Activated CD4-positive, alpha-beta T cell treated with anti-CD3 and anti-CD28 coated beads, Interleukin-2, amount 50 U/mL, for 1 hour (primary cell): ENCODE data around the gene GNL1.
A peak's percentile ranks its signal among the peaks of the same experiment; 100 is the strongest.

Experiments used
- DNase-seq: peaks from one replicate; pipeline ENCODE4 v3.0.0-alpha.2; 2020

Gene GNL1, protein sequence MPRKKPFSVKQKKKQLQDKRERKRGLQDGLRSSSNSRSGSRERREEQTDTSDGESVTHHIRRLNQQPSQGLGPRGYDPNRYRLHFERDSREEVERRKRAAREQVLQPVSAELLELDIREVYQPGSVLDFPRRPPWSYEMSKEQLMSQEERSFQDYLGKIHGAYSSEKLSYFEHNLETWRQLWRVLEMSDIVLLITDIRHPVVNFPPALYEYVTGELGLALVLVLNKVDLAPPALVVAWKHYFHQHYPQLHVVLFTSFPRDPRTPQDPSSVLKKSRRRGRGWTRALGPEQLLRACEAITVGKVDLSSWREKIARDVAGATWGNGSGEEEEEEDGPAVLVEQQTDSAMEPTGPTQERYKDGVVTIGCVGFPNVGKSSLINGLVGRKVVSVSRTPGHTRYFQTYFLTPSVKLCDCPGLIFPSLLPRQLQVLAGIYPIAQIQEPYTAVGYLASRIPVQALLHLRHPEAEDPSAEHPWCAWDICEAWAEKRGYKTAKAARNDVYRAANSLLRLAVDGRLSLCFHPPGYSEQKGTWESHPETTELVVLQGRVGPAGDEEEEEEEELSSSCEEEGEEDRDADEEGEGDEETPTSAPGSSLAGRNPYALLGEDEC

DNA sequence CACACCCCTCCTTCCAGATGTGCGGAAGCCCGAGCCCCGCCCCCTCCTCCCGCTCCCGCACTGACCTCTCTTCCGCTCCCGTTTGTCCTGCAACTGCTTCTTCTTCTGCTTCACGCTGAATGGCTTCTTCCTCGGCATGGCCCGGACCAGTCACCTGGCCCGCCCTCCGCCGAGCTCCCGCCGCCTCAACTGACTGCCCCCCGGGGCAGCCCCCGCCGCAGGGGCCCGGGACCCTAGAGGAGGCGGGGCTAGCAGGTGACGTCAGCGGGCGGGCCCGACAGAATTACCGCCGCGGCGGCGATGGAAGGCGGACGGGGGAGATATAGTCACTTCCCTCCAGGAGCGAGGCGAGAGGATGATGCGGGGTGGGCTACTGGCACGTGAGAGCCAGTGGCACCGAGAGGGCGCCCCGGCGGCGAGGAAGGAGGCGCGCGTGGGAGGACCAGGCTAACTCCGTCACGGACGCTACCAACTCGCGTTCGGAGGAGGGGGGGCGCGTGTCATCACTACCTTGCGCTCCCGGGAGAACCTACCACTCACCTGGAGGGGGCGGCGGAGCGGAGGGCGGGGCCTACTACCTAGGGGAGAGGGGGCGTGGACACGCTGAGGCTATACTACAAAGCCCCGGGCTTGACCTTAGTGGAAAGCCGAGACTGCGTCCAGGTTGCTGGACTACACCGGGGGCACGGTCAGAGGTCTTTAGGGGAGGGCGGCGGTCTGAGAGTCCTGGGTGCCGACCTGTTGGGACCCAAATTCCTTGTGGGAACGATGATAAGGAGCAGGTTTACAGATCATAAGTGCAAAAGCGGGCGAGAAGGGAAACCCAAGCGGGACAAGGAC, at the start of gene GNL1:
Gene GNL1, minus strand, starts transcription at position 424 of the 840 bp plus-strand sequence. Its CDS starts 286 bp downstream, at position 138.
- DNase-seq, result peak; percentile 99

DNA sequence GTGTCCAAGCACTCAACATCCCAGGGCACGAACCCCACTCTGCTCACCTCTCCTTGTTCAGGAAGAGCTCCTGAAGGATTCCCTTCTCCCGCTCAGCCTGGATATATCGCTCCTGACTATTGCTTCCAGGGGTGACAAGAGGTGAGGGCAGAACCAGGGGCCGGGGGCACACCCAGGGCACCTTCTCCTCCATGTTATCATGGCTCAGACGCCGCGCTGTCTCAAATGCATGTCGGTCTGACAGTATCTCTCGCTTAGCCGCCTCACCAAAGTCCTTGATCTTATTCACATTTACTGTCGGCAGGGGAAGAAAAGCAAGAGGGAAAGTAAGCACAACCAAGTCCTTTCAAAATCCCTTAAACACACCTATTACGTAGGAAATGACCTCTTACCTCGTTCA, 47.7 kb upstream of the GNL1 start:
- no peak for DNase-seq

DNA sequence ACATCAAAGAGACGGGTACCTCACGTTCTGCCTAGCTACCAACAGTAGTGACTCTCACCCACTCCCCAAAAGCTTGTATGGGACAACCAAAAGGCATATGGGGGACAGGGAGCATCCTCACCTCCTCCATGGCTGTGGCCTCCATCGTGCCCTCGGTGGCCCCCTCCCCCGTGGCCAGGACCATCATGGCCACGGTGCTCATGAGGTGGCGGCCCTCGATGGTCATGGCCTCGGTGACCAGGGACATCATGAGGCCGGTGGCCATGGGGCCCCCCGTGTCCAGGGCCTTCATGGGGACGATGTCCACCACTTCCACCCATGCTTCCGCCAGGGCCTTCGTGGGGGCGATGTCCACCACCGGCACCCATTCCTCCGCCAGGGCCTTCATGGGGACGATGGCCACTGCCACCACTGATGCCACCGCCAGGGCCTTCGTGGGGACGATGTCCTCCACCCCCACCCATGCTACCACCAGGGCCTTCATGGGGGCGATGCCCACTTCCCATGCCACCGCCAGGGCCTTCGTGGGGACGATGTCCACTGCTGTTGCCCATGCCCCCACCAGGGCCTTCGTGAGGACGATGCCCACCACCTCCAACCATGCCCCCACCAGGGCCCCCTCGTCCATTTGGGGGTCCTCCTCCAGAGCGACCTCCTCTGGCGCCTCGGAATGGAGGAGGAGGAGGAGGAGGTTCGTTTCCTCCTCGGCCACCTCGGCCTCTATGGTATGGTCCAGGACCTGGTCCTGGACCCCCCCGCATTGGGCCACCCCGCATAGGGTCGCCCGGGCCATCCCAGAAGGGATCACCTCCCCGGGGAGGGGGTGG, 45.7 kb upstream of the GNL1 start:
- no peak for DNase-seq

DNA sequence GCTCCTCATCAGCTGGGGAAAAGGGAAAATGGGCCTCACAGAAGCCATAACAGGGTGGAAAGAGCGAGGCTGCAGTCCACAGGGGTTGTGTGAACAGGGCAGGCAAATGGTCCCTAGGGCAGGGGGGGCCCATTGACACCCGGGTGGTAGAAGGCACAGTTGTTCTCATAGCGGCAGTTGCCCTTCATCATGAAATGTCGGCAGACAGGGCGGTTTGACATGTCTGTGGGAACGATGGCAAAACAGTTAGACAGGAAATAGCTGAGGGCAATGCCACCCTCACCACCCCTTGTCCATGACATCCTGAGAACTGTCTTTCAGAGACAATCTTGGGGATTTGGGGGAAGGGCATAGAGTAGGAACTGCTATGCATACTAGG, 45.1 kb upstream of the GNL1 start:
- no peak for DNase-seq

DNA sequence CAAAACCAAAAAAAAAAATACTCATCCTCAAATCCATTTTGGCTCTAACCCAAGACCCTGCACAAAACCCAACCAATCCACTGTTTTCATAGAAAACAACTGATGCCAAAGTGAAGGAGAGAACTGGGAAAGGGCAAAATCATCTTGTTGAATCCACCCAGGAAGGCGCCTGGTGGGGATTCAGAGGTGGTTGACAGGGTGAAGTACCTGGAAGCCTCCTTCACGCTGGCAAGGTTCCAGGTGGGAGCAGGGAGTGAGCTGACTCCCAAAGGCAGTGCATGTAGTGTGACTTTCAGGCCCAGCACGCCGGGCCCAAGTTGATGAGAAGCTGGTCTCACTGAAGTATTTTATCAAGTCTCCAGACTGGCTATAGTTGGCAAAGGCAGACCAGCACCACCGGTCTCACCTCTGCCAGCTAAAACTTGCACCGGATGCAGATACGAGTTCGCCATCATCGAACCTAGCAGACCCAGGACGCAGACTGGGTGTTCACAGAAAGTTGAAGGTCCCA, 44.2 kb upstream of the GNL1 start:
- DNase-seq, result no peak

DNA sequence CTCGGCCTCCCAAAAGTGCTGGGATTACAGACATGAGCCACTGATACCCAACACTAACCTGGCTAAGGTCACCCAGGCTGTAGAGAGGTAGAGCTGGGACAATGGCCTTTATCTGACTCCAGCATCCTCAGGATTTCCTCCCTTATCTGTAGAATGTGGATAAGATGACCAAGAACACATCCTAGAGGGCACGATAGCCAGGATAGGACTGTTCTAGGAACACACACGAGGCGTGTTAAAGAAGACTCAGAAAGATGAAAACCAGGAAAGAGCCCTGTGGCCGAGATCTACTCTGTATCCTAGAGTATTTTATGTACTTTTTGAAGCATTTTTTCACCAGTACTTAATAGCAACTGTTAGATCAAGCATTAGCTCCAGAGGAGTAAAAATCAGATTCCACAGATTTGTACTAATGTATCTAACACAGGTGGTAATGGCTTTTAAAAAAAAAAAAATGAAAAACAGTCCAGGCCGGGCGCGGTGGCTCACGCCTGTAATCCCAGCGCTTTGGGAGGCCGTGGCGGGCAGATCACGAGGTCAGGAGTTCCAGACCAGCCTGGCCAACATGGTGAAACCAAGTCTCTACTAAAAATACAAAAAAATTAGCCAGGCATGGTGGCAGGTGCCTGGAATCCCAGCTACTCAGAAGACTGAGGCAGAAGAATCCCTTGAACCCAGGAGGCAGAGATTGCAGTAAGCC, 43.5 kb upstream of the GNL1 start:
- no peak for DNase-seq

DNA sequence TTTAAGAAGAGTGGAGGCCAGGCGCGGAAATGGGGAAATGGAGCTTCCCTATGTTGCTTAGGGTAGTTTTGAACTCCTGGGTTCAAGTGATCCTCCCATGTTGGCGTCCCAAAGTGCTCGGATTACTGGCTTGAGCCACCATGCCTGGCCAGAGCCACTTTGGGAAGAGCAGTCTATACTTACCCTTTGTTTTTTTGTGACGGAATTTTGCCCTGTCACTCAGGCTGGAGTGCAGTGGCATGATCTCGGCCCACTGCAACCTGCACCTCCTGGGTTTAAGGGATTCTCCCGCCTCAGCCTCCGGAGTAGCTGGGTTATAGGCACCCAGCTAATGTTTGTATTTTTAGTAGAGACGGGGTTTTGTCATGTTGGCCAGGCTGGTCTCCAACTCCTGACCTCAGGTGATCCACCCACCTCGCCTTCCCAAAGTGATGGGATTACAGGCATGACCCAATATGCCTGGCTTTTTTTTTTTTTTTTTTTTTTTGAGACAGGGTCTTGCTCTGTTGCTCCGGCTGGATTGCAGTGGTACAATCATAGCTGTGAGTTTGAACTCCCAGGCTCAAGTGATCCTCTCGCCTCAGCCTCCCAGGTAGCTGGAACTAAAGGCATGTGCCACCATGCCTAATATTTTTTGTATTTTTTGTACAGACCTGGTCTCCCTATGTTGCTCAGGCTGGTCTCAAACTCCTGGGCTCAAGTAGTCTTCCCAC, 42.8 kb upstream of the GNL1 start:
- DNase-seq, result no peak

DNA sequence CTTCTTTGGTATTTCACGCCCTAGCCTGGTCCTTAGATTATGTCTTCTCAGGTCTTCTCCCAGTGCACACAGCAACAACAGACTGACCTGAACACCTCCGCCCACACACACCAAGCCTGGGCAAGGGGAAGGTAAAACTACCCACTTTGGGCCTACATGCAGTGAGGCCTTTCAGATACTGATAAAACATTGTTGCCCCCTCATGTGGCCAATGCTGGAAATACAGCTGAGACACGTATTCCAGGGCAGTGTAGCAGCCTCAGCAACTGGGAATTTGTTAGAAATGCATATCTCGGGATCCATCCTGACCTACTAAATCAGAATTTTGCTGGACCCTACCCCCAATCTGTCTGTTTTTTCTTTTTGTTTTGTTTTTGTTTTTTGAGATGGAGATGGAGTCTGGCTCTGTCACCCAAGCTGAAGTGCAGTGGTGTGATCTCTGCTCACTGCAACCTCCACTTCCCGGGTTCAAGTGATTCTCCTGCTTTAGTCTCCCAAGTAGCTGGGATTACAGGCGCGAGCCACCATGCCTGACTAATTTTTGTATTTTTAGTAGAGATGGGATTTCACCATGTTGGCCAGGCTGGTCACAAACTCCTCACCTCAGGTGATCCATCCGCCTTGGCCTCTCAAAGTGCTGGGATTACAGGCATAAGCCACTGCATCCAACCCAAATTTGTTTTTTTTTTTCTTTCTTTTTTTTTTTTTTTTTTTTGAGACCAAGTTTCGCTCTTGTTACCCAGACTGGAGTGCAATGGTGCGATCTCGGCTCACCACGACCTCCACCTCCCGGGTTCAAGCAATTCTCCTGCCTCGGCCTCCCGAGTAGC, 41.2 kb upstream of the GNL1 start:
- peak; percentile 83 for DNase-seq

DNA sequence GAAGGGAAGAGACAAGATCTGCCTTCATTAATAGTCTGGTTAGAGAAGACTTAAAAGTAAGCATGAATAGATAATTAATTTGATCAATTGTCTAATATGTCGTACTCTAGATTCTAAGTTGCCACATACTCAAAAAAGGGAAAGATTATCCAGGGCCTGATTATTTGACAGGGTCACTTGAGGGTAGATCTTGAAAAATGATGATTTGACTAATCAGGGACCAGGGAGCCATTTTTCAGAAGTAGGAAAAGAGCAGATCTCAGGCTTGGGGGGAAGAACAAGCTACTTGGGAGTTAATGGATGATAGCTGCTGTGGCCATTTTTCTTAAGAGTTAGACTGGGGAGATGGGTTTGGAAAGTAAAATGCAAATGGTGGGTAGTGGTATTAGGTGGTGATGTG, 36.0 kb upstream of the GNL1 start:
- no peak for DNase-seq

DNA sequence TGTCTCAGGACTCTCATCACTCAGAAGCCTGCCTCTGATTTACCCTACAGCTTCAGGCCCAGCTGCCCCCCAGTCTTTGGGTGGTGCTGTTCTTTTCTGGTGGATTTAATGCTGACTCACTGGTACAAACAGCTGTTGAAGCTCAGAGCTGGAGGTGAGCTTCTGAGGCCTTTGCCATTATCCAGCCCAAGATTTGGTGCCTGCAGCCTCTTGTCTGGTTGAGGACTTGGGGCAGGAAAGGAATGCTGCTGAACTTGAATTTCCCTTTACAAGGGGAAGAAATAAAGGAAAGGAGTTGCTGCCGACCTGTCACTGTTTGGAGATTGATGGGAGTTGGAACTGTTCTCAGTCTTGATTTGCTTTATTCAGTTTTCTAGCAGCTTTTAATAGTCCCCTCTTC, 34.7 kb upstream of the GNL1 start:
- no peak for DNase-seq

DNA sequence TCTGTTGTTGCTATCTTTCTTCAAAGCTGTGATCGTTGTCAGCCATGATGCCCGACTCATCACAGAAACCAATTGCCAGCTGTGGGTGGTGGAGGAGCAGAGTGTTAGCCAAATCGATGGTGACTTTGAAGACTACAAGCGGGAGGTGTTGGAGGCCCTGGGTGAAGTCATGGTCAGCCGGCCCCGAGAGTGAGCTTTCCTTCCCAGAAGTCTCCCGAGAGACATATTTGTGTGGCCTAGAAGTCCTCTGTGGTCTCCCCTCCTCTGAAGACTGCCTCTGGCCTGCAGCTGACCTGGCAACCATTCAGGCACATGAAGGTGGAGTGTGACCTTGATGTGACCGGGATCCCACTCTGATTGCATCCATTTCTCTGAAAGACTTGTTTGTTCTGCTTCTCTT, 34.2 kb upstream of the GNL1 start:
- no peak for DNase-seq

DNA sequence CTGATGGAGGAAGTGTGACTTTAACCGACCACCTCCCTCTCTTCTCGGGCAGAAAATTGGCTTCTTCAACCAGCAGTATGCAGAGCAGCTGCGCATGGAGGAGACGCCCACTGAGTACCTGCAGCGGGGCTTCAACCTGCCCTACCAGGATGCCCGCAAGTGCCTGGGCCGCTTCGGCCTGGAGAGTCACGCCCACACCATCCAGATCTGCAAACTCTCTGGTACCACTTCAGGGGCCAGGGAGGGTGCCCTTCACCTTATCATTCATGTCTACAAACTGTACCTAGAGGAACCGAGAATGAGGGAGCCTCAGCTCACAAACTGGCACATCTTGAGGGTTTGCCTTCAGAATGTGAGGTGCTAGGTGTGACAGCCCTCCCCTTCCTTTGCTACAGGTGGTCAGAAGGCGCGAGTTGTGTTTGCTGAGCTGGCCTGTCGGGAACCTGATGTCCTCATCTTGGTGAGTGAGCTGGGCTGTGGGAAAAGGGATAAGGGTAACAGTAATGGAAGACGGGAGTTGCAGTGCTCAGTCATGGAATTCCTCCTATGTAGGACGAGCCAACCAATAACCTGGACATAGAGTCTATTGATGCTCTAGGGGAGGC, 33.6 kb upstream of the GNL1 start:
- DNase-seq, result no peak

DNA sequence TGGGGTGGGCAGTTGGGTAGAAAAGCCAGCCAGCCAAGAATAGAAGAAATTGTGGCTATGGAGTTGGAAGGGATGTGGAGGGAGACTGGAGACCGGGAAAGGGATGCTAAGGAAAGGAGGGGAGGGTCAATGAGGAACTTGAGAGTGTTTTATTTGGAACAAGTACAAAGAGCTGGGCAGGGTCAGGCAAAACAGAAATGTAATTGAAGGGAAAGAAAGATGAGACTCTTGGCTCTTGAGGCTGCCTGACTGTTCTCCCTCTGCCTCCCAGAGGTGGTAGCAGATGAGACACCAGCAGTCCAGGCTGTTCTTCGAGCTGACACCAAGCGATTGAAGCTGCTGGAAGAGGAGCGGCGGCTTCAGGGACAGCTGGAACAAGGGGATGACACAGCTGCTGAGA, 27.6 kb upstream of the GNL1 start:
- DNase-seq, result no peak

DNA sequence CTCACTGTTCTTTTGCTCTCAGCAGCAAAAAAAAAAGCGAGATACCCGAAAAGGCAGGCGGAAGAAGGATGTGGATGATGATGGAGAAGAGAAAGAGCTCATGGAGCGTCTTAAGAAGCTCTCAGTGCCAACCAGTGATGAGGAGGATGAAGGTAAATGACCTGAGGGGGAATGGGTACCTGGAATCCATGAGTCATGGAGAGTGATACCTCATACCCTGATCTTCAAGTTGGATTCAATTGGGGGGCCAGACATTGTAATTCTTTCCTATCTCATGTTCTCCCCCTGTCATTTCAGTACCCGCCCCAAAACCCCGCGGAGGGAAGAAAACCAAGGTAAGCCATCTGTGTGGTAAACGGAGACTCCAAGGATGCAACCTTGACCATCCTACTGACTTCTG, 21.8 kb upstream of the GNL1 start:
- no peak for DNase-seq

DNA sequence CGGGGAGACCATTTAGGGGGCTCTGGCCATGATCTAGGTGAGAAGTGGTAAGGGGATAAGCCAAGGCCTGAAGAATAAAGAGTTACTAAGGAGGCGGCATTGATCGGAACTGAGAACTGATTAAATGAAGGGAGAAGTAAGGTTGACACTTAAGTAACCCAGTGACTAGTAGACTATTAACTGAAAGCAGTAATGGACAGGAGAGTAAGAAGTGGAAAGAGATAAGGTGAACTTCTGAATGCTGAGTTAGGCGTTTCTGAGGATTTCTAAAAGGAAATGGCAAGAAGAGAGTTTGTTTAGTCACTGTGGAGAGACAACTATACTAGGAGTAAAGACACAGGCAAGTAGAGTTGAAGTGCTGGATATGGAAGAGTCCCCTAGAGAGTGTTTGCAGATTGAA, 16.8 kb upstream of the GNL1 start:
- DNase-seq, result no peak

DNA sequence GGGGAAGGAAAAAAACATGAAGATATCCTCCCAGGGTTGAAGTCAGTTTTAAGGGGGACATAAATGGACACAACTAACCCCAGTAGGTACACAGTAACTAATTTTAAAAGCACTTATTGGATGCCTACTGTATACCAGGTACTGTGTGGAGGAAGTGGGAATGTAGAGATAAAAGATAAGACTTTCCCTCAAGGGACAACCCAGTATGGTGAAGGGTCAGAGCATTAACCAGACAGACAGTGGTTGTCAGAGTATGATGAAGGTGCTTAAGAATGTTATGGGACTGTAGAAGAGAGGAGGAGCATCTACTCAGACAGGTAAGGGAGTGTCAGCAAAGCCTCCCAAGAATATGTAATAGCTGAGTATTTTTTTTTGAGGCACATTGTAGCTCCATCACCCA, 15.9 kb upstream of the GNL1 start:
- no peak for DNase-seq

DNA sequence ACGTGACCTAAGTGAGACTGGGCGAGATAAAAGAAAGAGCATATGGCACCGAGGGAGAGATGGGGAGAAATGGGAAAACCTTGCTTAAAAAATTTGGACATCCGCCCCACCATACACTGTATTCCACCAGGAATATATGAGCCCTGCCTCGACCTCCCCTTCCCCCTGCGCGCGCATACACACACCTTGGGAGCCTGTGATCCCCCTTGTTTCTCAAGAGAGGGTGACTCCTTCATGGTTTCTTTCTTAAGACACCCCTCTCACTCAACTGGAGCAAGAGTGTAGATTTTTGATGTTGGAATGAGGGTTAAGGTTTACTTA, 15.4 kb upstream of the GNL1 start:
- no peak for DNase-seq

DNA sequence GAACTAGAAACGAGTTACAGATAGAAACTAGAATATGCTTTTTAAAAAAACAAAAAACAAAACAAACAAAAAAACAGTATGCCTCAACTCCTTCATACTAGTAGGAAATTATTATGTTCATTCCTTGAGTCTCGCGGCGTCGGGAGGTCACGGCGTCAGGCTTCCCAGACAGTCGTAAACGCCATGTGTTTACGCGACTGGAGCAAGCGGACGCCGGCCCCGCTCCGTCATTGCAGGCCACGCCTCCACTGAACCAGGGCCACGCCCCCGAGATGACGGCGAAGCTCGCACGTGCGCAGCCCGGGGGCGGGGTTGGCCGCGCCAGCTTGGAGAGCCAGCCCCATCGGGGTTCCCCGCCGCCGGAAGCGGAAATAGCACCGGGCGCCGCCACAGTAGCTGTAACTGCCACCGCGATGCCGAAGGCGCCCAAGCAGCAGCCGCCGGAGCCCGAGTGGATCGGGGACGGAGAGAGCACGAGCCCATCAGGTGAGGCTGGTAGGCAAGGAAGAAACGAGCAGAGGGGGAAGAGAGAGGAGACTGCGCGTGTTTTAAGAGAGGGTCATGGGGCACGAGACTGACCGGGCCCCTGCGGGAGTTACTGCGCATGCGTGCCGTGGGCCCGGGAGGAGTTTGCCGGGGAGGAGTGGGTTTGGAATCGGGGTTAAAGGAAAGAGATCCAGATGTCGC, 14.9 kb upstream of the GNL1 start, which contains the start of gene ABCF1:
Gene ABCF1, plus strand, starts transcription at position 368 of the 687 bp plus-strand sequence. Its CDS starts 46 bp downstream, at position 414.
- peak; percentile 100 for DNase-seq

DNA sequence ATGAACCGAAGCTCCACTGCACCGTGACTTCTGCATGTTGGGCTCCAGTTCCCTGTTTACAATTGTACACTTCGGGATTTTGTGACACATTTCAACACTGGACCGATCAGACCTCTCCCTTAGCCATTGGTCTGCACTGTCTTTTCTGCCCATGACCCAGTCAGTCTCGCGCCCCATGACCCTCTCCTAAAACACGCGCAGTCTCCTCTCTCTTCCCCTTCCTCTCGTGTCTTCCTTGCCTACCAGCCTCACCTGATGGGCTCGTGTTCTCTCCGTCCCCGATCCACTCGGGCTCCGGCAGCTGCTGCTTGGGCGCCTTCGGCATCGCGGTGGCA, 14.4 kb upstream of the GNL1 start:
- DNase-seq, result no peak

DNA sequence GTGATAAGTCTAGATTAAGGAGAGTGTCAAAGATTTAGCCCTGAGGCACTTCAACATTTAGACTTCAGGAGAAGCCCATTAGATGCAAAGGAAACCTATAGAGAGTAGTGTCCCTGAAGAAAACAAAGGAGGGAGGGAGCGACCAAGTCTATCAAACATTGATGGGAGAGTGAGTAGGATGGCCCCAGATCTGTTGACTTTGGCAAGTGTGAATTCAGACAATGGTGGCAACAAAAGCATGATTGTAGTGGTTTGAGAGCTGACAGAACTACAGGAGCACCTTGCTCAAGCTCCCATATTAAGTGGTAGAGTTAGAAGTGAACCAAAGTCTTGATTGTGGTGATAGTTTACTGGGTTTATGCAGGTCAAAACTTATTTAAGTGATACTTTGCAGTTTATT, 14.0 kb upstream of the GNL1 start:
- DNase-seq, result no peak
